MCF 10A (cell line): ENCODE data around the gene ZER1. TPM values are rescaled to one million over a fixed set of nuclear protein-coding genes. Genes with fewer than 3 reads are reported as not detected.

Source experiments
- BruUV-seq: library from RNA; stranded (reverse); fragments of 400-500 nt; replicated peaks from 2 replicates; lab custom pipeline; 2021; lab: Mats Ljungman, UMichigan
- CTCF ChIA-PET: fragments of 300-600 bp; sonication (Branson Sonifier 250); formaldehyde crosslinking; extraction: SDS; loops from one replicate; lab custom pipeline; 2021; ENCODE audit warnings: antibody characterized with exemption, inconsistent platforms; lab: Yijun Ruan, JAX
- POLR2A ChIA-PET: fragments of 300-600, 350-650 bp; sonication (Branson Sonifier 250); formaldehyde crosslinking; extraction: SDS; loops from one replicate; lab custom pipeline; 2020; ENCODE audit warnings: antibody characterized with exemption, inconsistent platforms; lab: Yijun Ruan, JAX
- DNase-seq: peaks from one replicate; pipeline ENCODE4 v3.0.0-alpha.2; 2018; ENCODE audit not compliant: unreplicated experiment
- H3K27ac Mint-ChIP-seq: one replicate; pipeline ENCODE4 v1.8.0; 2022; ENCODE audit warnings: mild to moderate bottlenecking, low read depth, mixed read lengths; ENCODE audit not compliant: unreplicated experiment
- H3K27me3 Mint-ChIP-seq: one replicate; pipeline ENCODE4 v1.8.0; 2022; ENCODE audit warnings: mixed read lengths; ENCODE audit not compliant: insufficient read depth, unreplicated experiment
- H3K36me3 Mint-ChIP-seq: one replicate; pipeline ENCODE4 v1.8.0; 2022; ENCODE audit warnings: mild to moderate bottlenecking, moderate library complexity, mixed read lengths; ENCODE audit not compliant: insufficient read depth, unreplicated experiment
- H3K4me1 Mint-ChIP-seq: one replicate; pipeline ENCODE4 v1.8.0; 2022; ENCODE audit warnings: mixed read lengths; ENCODE audit not compliant: insufficient read depth, unreplicated experiment
- H3K4me3 Mint-ChIP-seq: one replicate; pipeline ENCODE4 v1.8.0; 2022; ENCODE audit warnings: mild to moderate bottlenecking, moderate library complexity, mixed read lengths; ENCODE audit not compliant: unreplicated experiment
- H3K9me3 Mint-ChIP-seq: one replicate; pipeline ENCODE4 v1.8.0; 2022; ENCODE audit warnings: mixed read lengths; ENCODE audit not compliant: unreplicated experiment
- intact Hi-C: fragments of 100-400 bp; cut with micrococcal nuclease; formaldehyde crosslinking; loops from 2 replicates; pipeline ENCODE4 v1.14.1; 2022
- total RNA-seq: library from RNA; stranded (reverse); gene quantifications from 2 replicates; pipeline ENCODE4 v1.2.3, GENCODE V29; 2022
- TF ChIP-seq, protein P1 (sequence below): fragments of 200-600 bp; IDR thresholded peaks from one replicate; pipeline ENCODE4 v1.8.0; 2022; ENCODE audit warnings: antibody characterized with exemption, mild to moderate bottlenecking; ENCODE audit not compliant: unreplicated experiment

ZER1 gene
- total RNA-seq, 1 experiment from 2014 or later, result 19.5 TPM

DNA sequence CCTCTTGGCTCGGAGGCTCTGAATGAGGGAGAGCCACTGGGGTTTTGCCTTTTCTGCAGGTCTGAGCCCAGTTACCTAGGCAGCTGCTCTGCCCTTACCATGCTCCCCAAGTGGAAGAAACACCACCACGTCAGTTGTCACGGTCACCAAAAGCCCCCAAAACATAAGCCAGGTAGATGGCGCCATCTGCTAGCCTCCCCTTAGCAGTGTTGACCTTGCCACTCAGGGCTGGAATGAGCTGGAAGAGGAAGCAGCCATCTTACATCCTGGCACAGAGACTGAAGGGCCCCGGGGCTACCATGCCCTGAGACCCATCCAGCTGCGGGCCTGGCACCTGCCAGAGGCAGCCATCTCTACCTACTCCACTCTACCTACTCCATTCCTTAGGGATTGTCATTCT is 7.4 kb downstream of the ZER1 start:
- H3K27me3 Mint-ChIP-seq, result no peaks in the 10 kb centered on the region
- intact Hi-C loops, result no loop called here
- BruUV-seq, result no TSS peak
- no peaks in the 10 kb centered on the region for H3K4me1 Mint-ChIP-seq
- H3K36me3 Mint-ChIP-seq, result peaks cover 8% of the 10 kb centered on the region
- no peak overlapping the region for H3K4me3 Mint-ChIP-seq
- POLR2A ChIA-PET, result no interaction called here
- CTCF ChIA-PET, result interaction anchor here (0.6 kb wide), 2 partner anchors 9 to 24 kb away, joined by 3 read pairs; no protein-coding TSS in a partner anchor
- H3K27ac Mint-ChIP-seq, result no peak overlapping the region
- H3K9me3 Mint-ChIP-seq, result no peaks in the 10 kb centered on the region
- DNase-seq, result no peak
- TF ChIP-seq, protein P1, sequence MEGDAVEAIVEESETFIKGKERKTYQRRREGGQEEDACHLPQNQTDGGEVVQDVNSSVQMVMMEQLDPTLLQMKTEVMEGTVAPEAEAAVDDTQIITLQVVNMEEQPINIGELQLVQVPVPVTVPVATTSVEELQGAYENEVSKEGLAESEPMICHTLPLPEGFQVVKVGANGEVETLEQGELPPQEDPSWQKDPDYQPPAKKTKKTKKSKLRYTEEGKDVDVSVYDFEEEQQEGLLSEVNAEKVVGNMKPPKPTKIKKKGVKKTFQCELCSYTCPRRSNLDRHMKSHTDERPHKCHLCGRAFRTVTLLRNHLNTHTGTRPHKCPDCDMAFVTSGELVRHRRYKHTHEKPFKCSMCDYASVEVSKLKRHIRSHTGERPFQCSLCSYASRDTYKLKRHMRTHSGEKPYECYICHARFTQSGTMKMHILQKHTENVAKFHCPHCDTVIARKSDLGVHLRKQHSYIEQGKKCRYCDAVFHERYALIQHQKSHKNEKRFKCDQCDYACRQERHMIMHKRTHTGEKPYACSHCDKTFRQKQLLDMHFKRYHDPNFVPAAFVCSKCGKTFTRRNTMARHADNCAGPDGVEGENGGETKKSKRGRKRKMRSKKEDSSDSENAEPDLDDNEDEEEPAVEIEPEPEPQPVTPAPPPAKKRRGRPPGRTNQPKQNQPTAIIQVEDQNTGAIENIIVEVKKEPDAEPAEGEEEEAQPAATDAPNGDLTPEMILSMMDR, result no peak

DNA sequence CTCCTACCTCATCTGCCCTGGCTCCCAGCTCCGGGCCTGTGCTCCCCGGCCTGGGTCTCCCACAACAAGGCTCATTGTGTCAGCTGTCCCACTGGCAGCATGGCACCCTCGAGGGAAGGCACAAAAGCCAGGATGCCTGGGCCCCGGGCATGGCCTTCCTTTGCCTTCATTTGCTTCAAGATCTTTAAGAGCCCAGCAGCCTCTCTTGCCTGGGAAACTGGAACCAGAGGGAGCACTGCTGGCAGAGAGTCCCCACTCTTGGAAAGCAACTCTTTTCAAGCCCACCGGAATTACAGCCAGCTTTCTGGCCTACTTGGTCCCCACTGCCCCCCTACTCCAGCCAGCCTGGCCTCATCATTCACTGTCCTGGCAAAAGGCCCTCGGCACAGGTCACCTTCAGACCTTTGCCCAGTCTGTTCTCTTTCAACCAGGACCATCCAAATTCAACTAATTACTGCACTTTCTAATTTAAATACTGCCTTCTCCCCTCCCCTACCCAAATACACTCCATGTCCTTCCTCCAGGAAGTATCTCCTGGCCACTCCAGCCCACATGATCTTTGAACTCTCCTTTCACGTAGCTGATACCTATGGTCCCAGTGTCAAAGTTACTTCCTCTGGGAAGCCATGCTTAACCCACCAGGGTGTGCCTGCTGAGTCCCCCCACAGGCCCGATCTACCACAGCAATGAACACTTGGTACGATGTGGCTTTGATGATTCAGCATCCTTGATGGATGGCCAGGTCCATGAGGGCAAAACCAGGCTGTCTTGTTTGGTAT is 8.9 kb downstream of the ZER1 start:
- H3K27me3 Mint-ChIP-seq, result no peaks in the 10 kb centered on the region
- TF ChIP-seq, protein P1, result no peak
- H3K4me1 Mint-ChIP-seq, result no peaks in the 10 kb centered on the region
- no peak overlapping the region for H3K4me3 Mint-ChIP-seq
- no peak overlapping the region for H3K27ac Mint-ChIP-seq
- CTCF ChIA-PET, result interaction anchor here (0.6 kb wide), 1 partner anchor 36 kb away, joined by 4 read pairs; no protein-coding TSS in a partner anchor
- no TSS peak for BruUV-seq
- H3K9me3 Mint-ChIP-seq, result no peaks in the 10 kb centered on the region
- intact Hi-C loops, result no loop called here
- peaks cover 8% of the 10 kb centered on the region for H3K36me3 Mint-ChIP-seq
- POLR2A ChIA-PET, result interaction anchor here (1.7 kb wide), 1 partner anchor 8 kb away, joined by 8 read pairs; no protein-coding TSS in a partner anchor
- no peak for DNase-seq

DNA sequence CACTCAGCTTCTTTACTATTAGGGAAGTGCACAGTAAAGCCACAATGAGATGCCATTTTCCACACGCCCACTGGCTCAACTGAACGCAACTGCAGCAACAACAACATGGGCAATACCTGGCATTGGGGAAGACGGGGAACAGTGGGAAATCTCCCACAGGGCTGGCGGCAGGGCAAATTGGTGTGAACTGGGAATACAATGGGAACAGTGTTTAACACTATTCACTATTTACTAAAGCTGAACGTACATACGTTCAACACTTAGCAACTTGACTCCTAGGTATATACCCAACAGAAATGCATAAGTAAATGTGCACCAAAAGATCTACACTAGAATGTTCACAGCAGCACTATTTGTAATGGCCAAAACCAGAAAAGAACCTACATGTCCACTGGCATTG is 14.1 kb downstream of the ZER1 start:
- TF ChIP-seq, protein P1, result no peak
- Mint-ChIP-seq H3K27ac (no peak overlapping the region), H3K4me3 (no peak overlapping the region), H3K27me3 (no peaks in the 10 kb centered on the region), H3K4me1 (no peaks in the 10 kb centered on the region), H3K36me3 (peaks cover 6% of the 10 kb centered on the region), H3K9me3 (no peaks in the 10 kb centered on the region)
- intact Hi-C loops, result no loop called here
- no peak for DNase-seq
- no TSS peak for BruUV-seq
- CTCF ChIA-PET, result interaction anchor here (0.6 kb wide), 1 partner anchor 12 kb away, joined by 4 read pairs; no protein-coding TSS in a partner anchor
- POLR2A ChIA-PET, result interaction anchor here (0.6 to 1.1 kb wide), 2 partner anchors 13 to 367 kb away, joined by 3 to 4 read pairs; no protein-coding TSS in a partner anchor

DNA sequence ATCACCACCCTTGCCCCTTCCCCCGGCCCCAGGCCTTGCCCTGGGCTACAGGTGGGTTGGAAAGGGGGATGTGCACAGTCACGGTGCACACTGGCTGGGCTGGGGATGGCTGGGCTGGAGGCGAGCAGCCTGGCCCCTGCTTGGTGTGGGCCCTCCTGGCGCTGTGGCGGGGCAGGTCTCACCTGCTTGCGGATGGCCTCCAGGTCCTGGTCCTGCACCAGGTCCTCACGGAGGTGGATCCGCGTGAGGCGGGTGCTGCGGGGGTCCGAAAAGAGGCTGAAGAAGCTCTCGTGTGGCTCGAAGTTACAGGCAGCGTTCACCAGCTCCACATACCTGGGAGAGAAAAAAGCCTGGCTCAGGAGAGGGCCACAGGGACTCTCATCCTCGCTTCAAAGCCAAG is 18.1 kb downstream of the ZER1 start:
- Mint-ChIP-seq H3K4me3 (no peak overlapping the region), H3K27ac (no peak overlapping the region), H3K4me1 (no peaks in the 10 kb centered on the region), H3K36me3 (peaks cover 11% of the 10 kb centered on the region), H3K9me3 (no peaks in the 10 kb centered on the region), H3K27me3 (no peaks in the 10 kb centered on the region)
- POLR2A ChIA-PET, result no interaction called here
- BruUV-seq, result no TSS peak
- CTCF ChIA-PET, result interaction anchor here (0.7 to 1.3 kb wide), 2 partner anchors 8 kb away, joined by 3 to 4 read pairs; no protein-coding TSS in a partner anchor
- TF ChIP-seq, protein P1, result no peak
- DNase-seq, result no peak
- intact Hi-C loops, result no loop called here
